Prostate gland (tissue), 2 donors: Measurements from ENCODE around the gene KDM4C. TPM values are rescaled to one million over a fixed set of nuclear protein-coding genes. Genes with fewer than 3 reads are reported as not detected.

ENCODE experiments used
- DNase-seq: peaks from one replicate; pipeline ENCODE4 v3.0.0-alpha.2; 2019; ENCODE audit warnings: low spot score
- H3K27ac ChIP-seq, 2 donors: fragments of 200-600 bp; sonication (generic); 2 replicates each; pipeline ENCODE4 v1.5.1; 2017 to 2019
- H3K27me3 ChIP-seq: fragments of 200-600 bp; sonication (generic); replicated peaks from 2 replicates; pipeline ENCODE4 v1.5.1; 2019; ENCODE audit not compliant: insufficient read depth
- H3K36me3 ChIP-seq, 2 donors: fragments of 200-600 bp; sonication (generic); 1 replicate in 1 of 2; 2 replicates in 1 of 2; pipeline versions ENCODE4 v1.5.1 to v1.8.1; 2017 to 2019
- H3K4me1 ChIP-seq: fragments of 200-600 bp; sonication (generic); replicated peaks from 2 replicates; pipeline ENCODE4 v1.5.1; 2019
- H3K4me3 ChIP-seq, 2 donors: fragments of 200-600 bp; sonication (generic); 2 replicates each; pipeline ENCODE4 v1.5.1; 2017 to 2019
- H3K9me3 ChIP-seq: fragments of 200-600 bp; sonication (generic); 2 replicates; pipeline ENCODE4 v1.5.1; 2017
- POLR2A ChIP-seq: fragments of 450-650 bp; IDR thresholded peaks from one replicate; pipeline ENCODE4 v1.6.1; 2016; ENCODE audit warnings: antibody characterized with exemption, mild to moderate bottlenecking
- POLR2AphosphoS5 ChIP-seq: sonication (generic); formaldehyde crosslinking; IDR thresholded peaks from one replicate; pipeline ENCODE4 v1.6.1; 2017; ENCODE audit warnings: antibody characterized with exemption
- WGBS: methylation state at CpG from one replicate; pipeline ENCODE4 v1.1.5; 2018; 5-methylcytosine and 5-hydroxymethylcytosine counted together
- intact Hi-C: fragments of 100-400 bp; cut with DNase I; formaldehyde crosslinking; loops from one replicate; pipeline ENCODE4 v1.14.2; 2022
- total RNA-seq, 2 donors: library from RNA; depleted of rRNA; stranded (reverse); fragments of >200 nt; gene quantifications; one replicate each; pipeline ENCODE4 v1.1.0, GENCODE V29; 2016
- TF ChIP-seq, protein P1 (sequence below), 4 experiments: fragments of 200-600 bp in 2 of 4; fragments of 450-650 bp in 2 of 4; sonication (generic) in 2 of 4; IDR thresholded peaks; 1 replicate in 3 of 4; 2 replicates in 1 of 4; pipeline ENCODE4 v1.5.1; 2016 to 2019; ENCODE audit warnings: antibody characterized with exemption in 4 of 4, mild to moderate bottlenecking in 2 of 4, moderate library complexity in 2 of 4

KDM4C gene
- total RNA-seq, 2 donors from 2014 or later: 18.1 to 27.7 TPM

DNA sequence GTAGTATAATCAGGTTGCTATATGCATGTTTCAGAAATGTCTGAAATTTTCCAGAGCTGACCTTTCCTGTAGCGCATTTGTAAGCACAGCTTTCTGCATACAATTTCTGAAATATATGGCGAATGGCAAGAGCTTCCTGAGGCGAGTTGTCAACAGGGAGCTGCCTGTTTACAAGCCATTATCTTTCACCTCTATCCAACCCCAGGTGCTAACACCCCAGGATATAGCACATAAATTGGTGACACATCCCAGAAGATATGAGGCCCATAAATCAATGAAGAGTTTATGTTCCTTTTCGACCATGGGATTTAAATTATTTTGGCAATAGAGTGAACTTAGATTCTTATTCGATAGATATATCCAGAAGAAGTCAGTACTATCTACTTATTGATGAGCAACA lies 379.8 kb downstream of the KDM4C start:
- H3K9me3 ChIP-seq: no peaks in the 10 kb centered on the region
- no peak overlapping the region for H3K27ac ChIP-seq
- no peak overlapping the region for H3K4me3 ChIP-seq
- 80% methylated on average over 5 of the region's 5 CpGs for WGBS
- DNase-seq: no peak
- H3K4me1 ChIP-seq: no peaks in the 10 kb centered on the region
- H3K36me3 ChIP-seq: no peaks in the 10 kb centered on the region
- intact Hi-C loops: no loop called here
- no peak for TF ChIP-seq POLR2A
- no peak for TF ChIP-seq POLR2AphosphoS5
- TF ChIP-seq, protein P1, sequence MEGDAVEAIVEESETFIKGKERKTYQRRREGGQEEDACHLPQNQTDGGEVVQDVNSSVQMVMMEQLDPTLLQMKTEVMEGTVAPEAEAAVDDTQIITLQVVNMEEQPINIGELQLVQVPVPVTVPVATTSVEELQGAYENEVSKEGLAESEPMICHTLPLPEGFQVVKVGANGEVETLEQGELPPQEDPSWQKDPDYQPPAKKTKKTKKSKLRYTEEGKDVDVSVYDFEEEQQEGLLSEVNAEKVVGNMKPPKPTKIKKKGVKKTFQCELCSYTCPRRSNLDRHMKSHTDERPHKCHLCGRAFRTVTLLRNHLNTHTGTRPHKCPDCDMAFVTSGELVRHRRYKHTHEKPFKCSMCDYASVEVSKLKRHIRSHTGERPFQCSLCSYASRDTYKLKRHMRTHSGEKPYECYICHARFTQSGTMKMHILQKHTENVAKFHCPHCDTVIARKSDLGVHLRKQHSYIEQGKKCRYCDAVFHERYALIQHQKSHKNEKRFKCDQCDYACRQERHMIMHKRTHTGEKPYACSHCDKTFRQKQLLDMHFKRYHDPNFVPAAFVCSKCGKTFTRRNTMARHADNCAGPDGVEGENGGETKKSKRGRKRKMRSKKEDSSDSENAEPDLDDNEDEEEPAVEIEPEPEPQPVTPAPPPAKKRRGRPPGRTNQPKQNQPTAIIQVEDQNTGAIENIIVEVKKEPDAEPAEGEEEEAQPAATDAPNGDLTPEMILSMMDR (IDR thresholded peaks at IDR 0.05): no peak
- no peaks in the 10 kb centered on the region for H3K27me3 ChIP-seq

DNA sequence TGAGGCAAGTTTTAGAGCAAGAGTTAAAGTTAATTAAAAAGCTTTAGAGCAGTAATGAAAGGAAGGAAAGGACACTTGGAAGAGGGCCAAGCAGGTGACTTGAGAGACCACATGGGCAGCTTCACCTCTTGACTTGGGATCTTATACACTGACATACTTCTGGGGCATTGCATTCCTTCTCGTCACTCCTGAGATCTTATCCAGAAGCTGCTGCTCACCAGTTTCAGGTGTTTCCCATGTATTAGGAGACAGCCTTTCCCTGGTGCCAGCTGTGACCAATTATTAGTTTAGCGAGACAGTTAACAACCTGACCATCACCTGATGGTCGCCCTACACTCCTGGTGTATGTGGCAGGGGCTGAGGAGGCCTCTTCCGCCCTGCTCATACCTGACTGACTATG lies 382.1 kb downstream of the KDM4C start:
- no peaks in the 10 kb centered on the region for H3K4me1 ChIP-seq

DNA sequence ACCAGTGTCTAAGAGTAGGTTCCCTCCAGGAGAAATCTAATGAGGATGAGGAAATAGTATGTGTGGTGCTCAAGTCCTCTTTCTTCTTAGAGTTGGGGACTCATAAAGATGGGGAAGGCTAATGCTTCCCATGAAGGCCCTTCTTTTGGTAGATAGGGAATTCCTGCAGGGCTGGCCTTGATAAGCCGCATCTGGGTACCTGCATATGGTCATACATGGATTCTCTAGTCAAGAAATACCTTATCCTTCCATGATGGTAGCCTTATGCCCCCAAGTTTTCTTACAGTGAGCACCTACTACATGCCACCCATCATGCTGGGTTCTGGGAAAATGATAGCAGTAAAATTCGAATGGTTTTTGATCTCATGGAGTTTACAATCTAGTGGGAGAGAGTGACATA lies 382.6 kb downstream of the KDM4C start:
- no peak overlapping the region for H3K4me3 ChIP-seq
- H3K4me1 ChIP-seq: no peaks in the 10 kb centered on the region
- H3K36me3 ChIP-seq: no peaks in the 10 kb centered on the region
- no peaks in the 10 kb centered on the region for H3K27me3 ChIP-seq
- intact Hi-C loops: no loop called here
- TF ChIP-seq, protein P1 (IDR thresholded peaks at IDR 0.05): no peak
- TF ChIP-seq POLR2A (no peak), POLR2AphosphoS5 (no peak)
- 75% methylated on average over 2 of the region's 2 CpGs for WGBS
- no peak for DNase-seq
- no peaks in the 10 kb centered on the region for H3K9me3 ChIP-seq
- no peak overlapping the region for H3K27ac ChIP-seq

More for the DNA sequence above, 382.1 kb downstream of the KDM4C start:
- TF ChIP-seq POLR2AphosphoS5 (no peak), POLR2A (no peak)
- TF ChIP-seq, protein P1 (IDR thresholded peaks at IDR 0.05): no peak
- Histone ChIP-seq H3K27me3 (no peaks in the 10 kb centered on the region), H3K4me3 (no peak overlapping the region), H3K36me3 (no peaks in the 10 kb centered on the region), H3K27ac (no peak overlapping the region), H3K9me3 (no peaks in the 10 kb centered on the region)
- no peak for DNase-seq
- intact Hi-C loops: no loop called here
- 90% methylated on average over 4 of the region's 4 CpGs for WGBS

DNA sequence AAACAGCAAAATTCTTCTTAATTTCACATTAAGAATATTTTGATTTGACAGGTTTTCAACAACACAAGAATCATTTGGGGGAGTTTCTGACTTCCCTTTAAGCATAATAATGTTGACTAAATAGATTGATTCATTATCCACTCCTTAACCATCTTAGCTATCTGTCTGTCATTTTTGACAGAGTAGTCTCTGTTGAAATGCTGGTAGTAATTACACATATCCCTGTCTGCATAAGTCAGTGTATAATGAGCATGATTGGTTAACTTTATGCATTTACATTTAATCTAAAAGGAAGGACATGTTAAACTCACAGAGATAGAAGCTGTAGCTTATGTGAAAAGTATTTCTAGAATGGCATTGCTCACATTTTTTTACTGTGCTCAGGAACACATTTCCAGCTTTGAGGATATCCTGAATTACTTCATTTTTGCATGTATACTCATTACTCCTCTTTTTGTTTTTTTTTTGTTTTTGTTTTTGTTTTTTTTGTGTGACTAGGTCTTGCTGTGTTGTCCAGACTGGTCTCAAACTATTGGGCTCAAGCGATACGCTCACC lies 385.9 kb downstream of the KDM4C start:
- H3K4me3 ChIP-seq: no peak overlapping the region
- H3K9me3 ChIP-seq: no peaks in the 10 kb centered on the region
- H3K4me1 ChIP-seq: no peaks in the 10 kb centered on the region
- H3K27me3 ChIP-seq: no peaks in the 10 kb centered on the region
- 95% methylated on average over 2 of the region's 2 CpGs for WGBS
- no peak overlapping the region for H3K27ac ChIP-seq
- DNase-seq: no peak
- no peaks in the 10 kb centered on the region for H3K36me3 ChIP-seq
- intact Hi-C loops: no loop called here
- no peak for TF ChIP-seq POLR2AphosphoS5
- TF ChIP-seq, protein P1 (IDR thresholded peaks at IDR 0.05): no peak
- no peak for TF ChIP-seq POLR2A

DNA sequence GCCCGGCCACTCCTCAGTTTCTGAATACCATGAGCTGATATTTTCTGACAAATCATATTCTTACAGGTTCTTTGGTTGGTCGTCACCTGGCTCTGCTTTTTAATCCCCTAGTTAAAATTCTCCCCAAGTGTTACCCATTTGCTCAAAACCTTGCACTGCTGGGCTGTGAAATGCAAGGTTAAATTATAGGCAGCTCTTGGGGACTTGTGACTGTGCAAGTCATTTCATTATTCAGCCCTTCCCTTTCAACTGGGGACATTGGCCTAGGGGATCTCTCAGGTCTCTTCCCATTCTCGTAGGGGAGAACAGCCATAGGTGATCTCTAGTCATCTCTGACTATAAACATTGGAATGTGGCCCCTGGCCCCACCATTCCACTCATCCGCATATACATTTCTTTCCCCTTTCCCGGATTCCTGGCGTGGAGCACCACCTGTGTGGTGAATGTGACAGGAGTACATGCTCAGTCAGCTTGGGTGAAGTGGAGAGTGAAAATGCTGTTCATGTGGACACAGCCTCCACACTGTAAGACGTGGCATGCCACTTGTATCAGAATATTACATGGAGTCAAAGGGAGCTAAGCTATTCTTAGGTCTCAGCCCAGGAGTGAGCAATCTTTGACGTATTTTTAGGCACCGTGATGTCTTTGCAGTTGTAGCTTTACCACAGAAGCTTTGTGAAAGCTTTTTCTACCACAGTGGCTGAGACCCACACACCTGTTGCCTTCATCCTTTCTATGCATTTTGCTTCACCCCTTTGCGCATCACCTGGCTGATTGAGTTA lies 386.7 kb downstream of the KDM4C start:
- intact Hi-C loops: no loop called here

More for the DNA sequence above, 386.7 kb downstream of the KDM4C start:
- no peaks in the 10 kb centered on the region for H3K27me3 ChIP-seq
- 97% methylated on average over 10 of the region's 10 CpGs for WGBS
- TF ChIP-seq POLR2A (no peak), POLR2AphosphoS5 (no peak)
- TF ChIP-seq, protein P1 (IDR thresholded peaks at IDR 0.05): no peak
- H3K4me1 ChIP-seq: no peaks in the 10 kb centered on the region
- H3K9me3 ChIP-seq: no peaks in the 10 kb centered on the region
- no peak overlapping the region for H3K27ac ChIP-seq
- no peaks in the 10 kb centered on the region for H3K36me3 ChIP-seq
- DNase-seq: no peak
- H3K4me3 ChIP-seq: no peak overlapping the region
